CD4-positive, CD25-positive, alpha-beta regulatory T cell (primary cell): ENCODE results near the gene GFI1B. TPM values are rescaled to one million over a fixed set of nuclear protein-coding genes. Genes with fewer than 3 reads are reported as not detected.

Source experiments
- ATAC-seq, 2 donors: fragments of 150-1000 bp; cut with Tn5 transposase; one replicate each; pipeline ENCODE4 v1.10.0; 2021; ENCODE audit warnings: low read depth in 2 of 2, moderate number of reproducible peaks in 2 of 2, moderate library complexity in 1 of 2
- DNase-seq, 3 donors: peaks; one replicate each; pipeline versions ENCODE4 v3.0.0 to v3.0.0-alpha.2; 2012 to 2022; ENCODE audit warnings: mixed read lengths in 1 of 3
- H3K27ac ChIP-seq: one replicate; pipeline ENCODE4 v1.7.0; 2013; ENCODE audit warnings: mild to moderate bottlenecking, low read length; ENCODE audit not compliant: insufficient read depth, poor library complexity, severe bottlenecking
- H3K27me3 ChIP-seq: one replicate; pipeline ENCODE4 v1.7.0; 2013; ENCODE audit warnings: low read length; ENCODE audit not compliant: control insufficient read depth, insufficient read depth
- H3K36me3 ChIP-seq: one replicate; pipeline ENCODE4 v1.7.0; 2013; ENCODE audit warnings: mild to moderate bottlenecking, low read length, moderate library complexity; ENCODE audit not compliant: control insufficient read depth, insufficient read depth
- H3K4me1 ChIP-seq: 2 replicates; pipeline ENCODE4 v1.7.0; 2013; ENCODE audit warnings: mild to moderate bottlenecking, low read length; ENCODE audit not compliant: insufficient read depth, control insufficient read depth, poor library complexity, severe bottlenecking
- H3K4me3 ChIP-seq: one replicate; pipeline ENCODE4 v1.7.0; 2013; ENCODE audit warnings: low read depth, mild to moderate bottlenecking, low read length, moderate library complexity
- H3K9me3 ChIP-seq, 2 experiments: 1 replicate in 1 of 2; 2 replicates in 1 of 2; pipeline ENCODE4 v1.7.0; 2013; ENCODE audit warnings: low read length in 2 of 2, mild to moderate bottlenecking in 1 of 2, moderate library complexity in 1 of 2; ENCODE audit not compliant: control insufficient read depth in 2 of 2
- H3K27ac Mint-ChIP-seq, 3 donors: one replicate each; pipeline ENCODE4 v1.8.0; 2020 to 2022; ENCODE audit warnings: mild to moderate bottlenecking in 3 of 3, mixed read lengths in 3 of 3, moderate library complexity in 2 of 3
- H3K27me3 Mint-ChIP-seq: one replicate; pipeline ENCODE4 v1.8.0; 2022; ENCODE audit warnings: mild to moderate bottlenecking, mixed read lengths
- H3K36me3 Mint-ChIP-seq: one replicate; pipeline ENCODE4 v1.8.0; 2020; ENCODE audit warnings: mixed read lengths
- H3K4me1 Mint-ChIP-seq, 4 donors: one replicate each; pipeline ENCODE4 v1.8.0; 2020 to 2022; ENCODE audit warnings: mixed read lengths in 4 of 4, mild to moderate bottlenecking in 1 of 4
- H3K4me3 Mint-ChIP-seq, 4 donors: one replicate each; pipeline ENCODE4 v1.8.0; 2020 to 2022; ENCODE audit warnings: mild to moderate bottlenecking in 4 of 4, mixed read lengths in 4 of 4, moderate library complexity in 3 of 4
- H3K9me3 Mint-ChIP-seq, 7 donors: one replicate each; pipeline ENCODE4 v1.8.0; 2020 to 2022; ENCODE audit warnings: mixed read lengths in 7 of 7, mild to moderate bottlenecking in 3 of 7, moderate library complexity in 2 of 7
- polyA plus RNA-seq, 4 donors: library from polyadenylated mRNA; unstranded; fragments of 300-500 nt; fragmentation: Illumina TruSeq; gene quantifications; one replicate each; pipeline ENCODE4 v1.2.3, GENCODE V29; 2021
- total RNA-seq: library from RNA; stranded (reverse); gene quantifications from one replicate; pipeline ENCODE4 v1.2.3, GENCODE V29; 2022

Gene GFI1B
- total and polyA plus RNA-seq, 5 donors from 2014 or later, result 0.05 to 3.3 TPM; not detected in 3

GRCh38 chr9:132944294-132945185 is 34.0 kb upstream of the GFI1B start, which contains the start of gene TSC1:
Gene TSC1 (minus strand): TSS chr9:132944616. CDS start chr9:132928872, 15,744 bp downstream.
- Histone ChIP-seq H3K27me3 (no peaks in the 10 kb centered on the region), H3K27ac (peak within 1 kb of the TSS; percentile 98), H3K4me1 (peaks cover 23% of the 10 kb centered on the region), H3K4me3 (peak within 1 kb of the TSS; percentile 79), H3K36me3 (no peaks in the 10 kb centered on the region), H3K9me3 (no peaks in the 10 kb centered on the region)
- H3K36me3 Mint-ChIP-seq, result no peaks in the 10 kb centered on the region
- H3K9me3 Mint-ChIP-seq, result peaks cover 0 to 4% (median 0%) of the 10 kb centered on the region in 7 donors
- H3K27me3 Mint-ChIP-seq, result peaks cover 9% of the 10 kb centered on the region
- ATAC-seq (peak; percentile 85 to 87), DNase-seq (peak; percentile 96 to 97 (median 97))
- peak within 1 kb of the TSS; percentile 93 to 100 (median 98) for H3K4me3 Mint-ChIP-seq
- H3K4me1 Mint-ChIP-seq, result peaks cover 17 to 46% (median 33%) of the 10 kb centered on the region in 4 donors
- H3K27ac Mint-ChIP-seq, result peak within 1 kb of the TSS; percentile 100

DNA sequence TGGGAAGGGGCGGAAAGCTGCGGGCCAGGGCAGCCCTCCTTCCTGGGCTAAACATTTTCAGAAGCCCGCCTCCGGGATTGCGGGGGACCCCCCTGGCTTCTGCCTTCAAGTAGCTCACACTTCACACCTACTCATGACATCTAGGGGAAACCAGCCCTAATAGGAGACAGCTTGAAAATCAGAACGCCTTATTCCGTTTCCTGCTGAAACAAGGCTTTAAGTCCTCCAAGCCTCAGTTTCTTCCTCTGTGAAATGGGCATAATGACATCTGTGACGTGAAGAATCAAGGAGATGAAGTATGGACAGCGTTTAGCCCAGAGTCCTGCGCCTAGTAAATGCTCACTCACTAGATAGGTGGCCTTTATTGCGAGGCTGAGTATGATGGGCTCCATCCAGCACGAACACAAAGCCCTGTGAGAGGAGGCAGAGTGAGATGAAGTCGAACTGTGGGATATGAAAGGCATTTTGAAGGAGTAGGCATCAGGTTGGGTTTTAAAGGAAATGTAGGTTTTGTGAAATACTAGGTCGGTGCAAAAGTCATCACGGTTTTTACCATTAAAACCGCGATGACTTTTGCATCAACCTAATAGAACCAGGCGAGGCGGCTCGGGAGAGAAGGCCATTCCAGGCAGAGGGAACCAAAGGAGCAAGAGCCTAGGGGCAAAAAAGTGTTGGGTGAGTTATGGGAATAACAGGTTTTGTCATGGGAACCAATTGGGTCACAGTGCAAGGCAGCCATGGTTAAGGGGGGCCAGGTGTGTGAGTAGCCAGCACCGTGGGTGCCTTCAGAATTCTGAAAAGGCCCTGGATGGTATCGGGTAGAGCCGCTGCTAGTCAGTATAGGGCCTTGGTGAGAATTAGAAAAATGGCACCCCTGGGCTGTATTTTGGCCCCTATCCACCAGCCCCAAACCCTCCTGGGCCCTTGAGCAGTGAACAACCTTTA is 33.0 kb upstream of the GFI1B start:
- no peaks in the 10 kb centered on the region for H3K36me3 Mint-ChIP-seq
- H3K4me3 Mint-ChIP-seq, result peak overlapping the region; percentile 93 to 100 (median 98)
- Histone ChIP-seq H3K9me3 (no peaks in the 10 kb centered on the region), H3K4me3 (peak overlapping the region; percentile 59), H3K4me1 (peaks cover 23% of the 10 kb centered on the region), H3K27me3 (no peaks in the 10 kb centered on the region), H3K36me3 (no peaks in the 10 kb centered on the region), H3K27ac (peak overlapping the region; percentile 98)
- peaks cover 0 to 4% (median 0%) of the 10 kb centered on the region in 7 donors for H3K9me3 Mint-ChIP-seq
- ATAC-seq (peak in 1 of 2 donors; percentile 3), DNase-seq (no peak)
- peaks cover 9% of the 10 kb centered on the region for H3K27me3 Mint-ChIP-seq
- H3K4me1 Mint-ChIP-seq, result peaks cover 17 to 46% (median 32%) of the 10 kb centered on the region in 4 donors
- H3K27ac Mint-ChIP-seq, result peak overlapping the region; percentile 100

DNA sequence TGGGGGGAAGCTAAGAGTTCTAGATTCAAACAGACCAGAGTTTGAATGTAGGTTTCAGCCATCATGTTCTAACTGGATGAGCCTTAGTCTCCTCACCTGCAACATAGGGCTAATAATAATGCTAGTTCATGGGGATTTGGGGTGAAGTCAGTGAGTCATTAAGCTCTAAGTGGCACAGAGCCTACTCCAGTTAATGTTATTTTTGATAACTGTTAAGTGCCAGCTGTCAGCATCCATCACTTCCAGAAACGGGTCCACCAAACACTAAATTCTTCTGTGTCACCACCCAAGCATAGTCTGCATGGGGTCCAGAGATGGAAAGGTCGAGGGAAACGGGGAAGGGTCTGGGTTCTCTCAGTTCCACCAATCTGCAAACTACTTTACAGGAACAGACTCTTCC is 32.3 kb upstream of the GFI1B start:
- peaks cover 15 to 46% (median 32%) of the 10 kb centered on the region in 4 donors for H3K4me1 Mint-ChIP-seq
- H3K4me1 ChIP-seq, result peaks cover 23% of the 10 kb centered on the region
- peaks cover 0 to 4% (median 0%) of the 10 kb centered on the region in 7 donors for H3K9me3 Mint-ChIP-seq
- no peaks in the 10 kb centered on the region for H3K36me3 ChIP-seq
- peaks cover 9% of the 10 kb centered on the region for H3K27me3 Mint-ChIP-seq
- no peak overlapping the region for H3K4me3 ChIP-seq
- no peak for DNase-seq
- H3K4me3 Mint-ChIP-seq, result peak overlapping the region; percentile 2 to 98 (median 78)
- no peak for ATAC-seq
- H3K27ac Mint-ChIP-seq, result peak overlapping the region; percentile 15 to 100 (median 87)
- H3K9me3 ChIP-seq, result no peaks in the 10 kb centered on the region
- H3K27me3 ChIP-seq, result no peaks in the 10 kb centered on the region
- H3K36me3 Mint-ChIP-seq, result no peaks in the 10 kb centered on the region
- H3K27ac ChIP-seq, result no peak overlapping the region

DNA sequence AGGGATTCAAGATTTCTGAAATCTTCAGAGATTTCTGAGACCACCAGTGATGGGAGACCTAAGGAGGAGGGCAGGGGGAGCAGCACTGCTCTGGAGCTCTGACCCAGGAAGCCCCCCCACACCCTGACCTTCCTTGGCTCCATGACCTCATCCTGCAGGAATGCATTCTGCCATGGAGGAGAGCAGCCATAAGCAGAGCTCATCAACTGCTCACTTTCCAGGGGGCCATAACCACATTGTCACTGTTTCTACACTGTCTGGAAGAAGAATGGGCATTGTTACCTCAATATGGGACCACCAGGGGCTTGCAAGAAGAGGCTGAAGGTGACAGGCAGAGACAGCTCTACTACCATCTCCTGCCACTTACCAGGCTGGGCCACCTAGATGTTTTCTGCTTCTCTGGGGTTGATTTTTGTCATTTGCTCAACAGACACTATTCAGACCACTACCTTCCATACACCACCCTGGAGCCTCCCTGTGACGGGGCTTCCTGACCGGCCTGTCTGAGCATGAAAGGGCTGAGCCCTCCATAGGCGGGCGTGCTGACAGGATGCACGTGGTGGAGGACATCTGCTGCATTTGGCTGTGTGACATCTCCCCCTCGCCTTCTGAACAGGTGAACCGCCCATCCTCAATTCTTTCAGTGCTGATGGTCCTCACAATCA is 31.7 kb upstream of the GFI1B start:
- H3K27me3 ChIP-seq, result no peaks in the 10 kb centered on the region
- no peaks in the 10 kb centered on the region for H3K36me3 ChIP-seq
- peaks cover 9% of the 10 kb centered on the region for H3K27me3 Mint-ChIP-seq
- H3K27ac Mint-ChIP-seq, result peak overlapping the region; percentile 51 to 87 (median 83)
- DNase-seq (peak in 1 of 3 donors; percentile 7), ATAC-seq (no peak)
- H3K9me3 ChIP-seq, result no peaks in the 10 kb centered on the region
- H3K36me3 Mint-ChIP-seq, result no peaks in the 10 kb centered on the region
- peaks cover 23% of the 10 kb centered on the region for H3K4me1 ChIP-seq
- H3K27ac ChIP-seq, result no peak overlapping the region
- peak overlapping the region in 1 of 4 donors; percentile 93 for H3K4me3 Mint-ChIP-seq
- H3K4me3 ChIP-seq, result no peak overlapping the region
- H3K4me1 Mint-ChIP-seq, result peaks cover 10 to 44% (median 27%) of the 10 kb centered on the region in 4 donors
- H3K9me3 Mint-ChIP-seq, result peaks cover 0 to 4% (median 0%) of the 10 kb centered on the region in 7 donors

GRCh38 chr9:132947756-132948155 is 30.7 kb upstream of the GFI1B start:
- Mint-ChIP-seq H3K27me3 (peaks cover 9% of the 10 kb centered on the region), H3K4me1 (peaks cover 10 to 34% (median 20%) of the 10 kb centered on the region in 4 donors), H3K27ac (no peak overlapping the region), H3K4me3 (no peak overlapping the region), H3K36me3 (no peaks in the 10 kb centered on the region), H3K9me3 (peaks cover 0 to 4% (median 0%) of the 10 kb centered on the region in 7 donors)
- H3K36me3 ChIP-seq, result no peaks in the 10 kb centered on the region
- no peak overlapping the region for H3K27ac ChIP-seq
- no peaks in the 10 kb centered on the region for H3K27me3 ChIP-seq
- peaks cover 23% of the 10 kb centered on the region for H3K4me1 ChIP-seq
- H3K4me3 ChIP-seq, result no peak overlapping the region
- H3K9me3 ChIP-seq, result no peaks in the 10 kb centered on the region
- DNase-seq, result no peak
- ATAC-seq, result no peak

DNA sequence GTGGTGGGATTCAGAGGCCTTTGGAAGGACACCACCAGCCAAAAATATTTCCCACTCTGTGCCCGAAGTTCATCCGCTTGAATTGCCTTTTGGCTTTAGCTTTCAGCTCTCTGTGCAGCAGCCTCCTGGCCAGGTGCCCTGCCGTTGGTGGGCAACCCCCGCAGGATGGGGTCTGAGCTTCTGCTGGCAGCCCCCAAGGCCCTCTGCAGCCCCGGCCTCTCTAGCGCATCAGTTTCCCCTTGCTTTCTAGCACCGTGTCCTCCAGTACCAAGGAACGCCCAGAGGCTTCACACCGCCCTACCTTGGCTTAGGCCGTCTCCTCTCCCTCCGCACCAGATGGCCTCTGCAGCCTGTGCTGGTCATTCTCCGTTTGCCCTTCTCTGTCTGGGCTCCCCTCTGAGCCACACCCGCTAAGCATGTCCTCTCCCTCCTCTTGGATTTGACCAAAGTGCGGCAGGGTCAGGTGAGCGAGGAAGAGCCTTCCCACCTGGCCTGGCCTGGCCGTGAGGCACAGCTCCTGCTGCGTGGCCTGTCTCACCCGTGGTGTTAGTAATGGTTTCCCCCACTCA is 29.9 kb upstream of the GFI1B start:
- Histone ChIP-seq H3K4me3 (no peak overlapping the region), H3K27ac (no peak overlapping the region), H3K4me1 (peaks cover 15% of the 10 kb centered on the region), H3K27me3 (no peaks in the 10 kb centered on the region), H3K36me3 (no peaks in the 10 kb centered on the region), H3K9me3 (no peaks in the 10 kb centered on the region)
- Mint-ChIP-seq H3K27me3 (peaks cover 9% of the 10 kb centered on the region), H3K27ac (peak overlapping the region in 2 of 3 donors; percentile 2 to 60), H3K36me3 (no peaks in the 10 kb centered on the region), H3K4me1 (peaks cover 5 to 26% (median 14%) of the 10 kb centered on the region in 4 donors), H3K9me3 (peaks cover 0 to 4% (median 0%) of the 10 kb centered on the region in 7 donors), H3K4me3 (no peak overlapping the region)
- no peak for ATAC-seq
- no peak for DNase-seq
